Germinal center (tissue), 1 donor: ENCODE data around the gene MYH9.
A peak's percentile ranks its signal among the peaks of the same experiment; 100 is the strongest.

ENCODE experiments used
- DNase-seq: peaks from one replicate; pipeline ENCODE4 v3.0.0; 2012; ENCODE audit warnings: mixed read lengths, low spot score

MYH9 gene

DNA sequence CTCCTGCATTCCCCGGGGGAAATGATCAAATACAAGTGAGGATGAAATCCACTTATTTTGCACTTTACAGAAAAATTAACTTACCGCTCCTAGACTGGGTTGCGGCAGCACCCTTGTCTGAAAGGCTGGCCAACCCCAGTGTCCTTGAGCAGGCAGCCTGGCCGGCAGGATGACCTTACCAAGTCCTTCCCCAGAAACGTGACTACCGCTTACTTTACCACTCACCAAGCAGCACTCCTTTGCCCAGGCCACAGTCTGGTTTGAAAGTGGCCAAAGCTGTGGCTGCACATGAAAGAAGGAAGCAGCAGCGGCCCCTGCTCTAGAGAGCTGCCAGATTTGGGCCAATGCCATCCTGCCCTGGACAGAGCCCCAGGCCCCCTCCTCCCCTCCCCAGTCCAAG lies 20.3 kb downstream of the MYH9 start:
- DNase-seq: no peak

DNA sequence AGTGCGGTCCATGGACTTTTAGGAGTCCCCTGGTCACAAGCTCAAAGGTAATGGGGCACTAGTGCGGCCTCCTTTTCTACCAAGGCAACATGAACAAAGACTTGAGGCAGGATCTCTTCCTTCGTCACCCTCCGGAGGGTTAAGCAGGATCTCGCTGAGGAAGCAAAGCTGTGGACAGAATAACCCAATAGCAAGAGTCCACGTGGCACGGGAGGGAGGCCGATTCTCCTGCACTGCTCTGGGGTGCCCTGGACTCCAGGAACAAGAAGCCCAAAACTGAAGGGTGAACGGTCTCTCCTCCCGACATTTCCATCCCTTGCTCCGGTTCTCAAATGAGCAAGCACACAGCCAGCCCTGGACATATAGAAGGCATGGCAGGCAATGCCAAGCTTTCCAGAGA lies 20.7 kb downstream of the MYH9 start:
- no peak for DNase-seq

DNA sequence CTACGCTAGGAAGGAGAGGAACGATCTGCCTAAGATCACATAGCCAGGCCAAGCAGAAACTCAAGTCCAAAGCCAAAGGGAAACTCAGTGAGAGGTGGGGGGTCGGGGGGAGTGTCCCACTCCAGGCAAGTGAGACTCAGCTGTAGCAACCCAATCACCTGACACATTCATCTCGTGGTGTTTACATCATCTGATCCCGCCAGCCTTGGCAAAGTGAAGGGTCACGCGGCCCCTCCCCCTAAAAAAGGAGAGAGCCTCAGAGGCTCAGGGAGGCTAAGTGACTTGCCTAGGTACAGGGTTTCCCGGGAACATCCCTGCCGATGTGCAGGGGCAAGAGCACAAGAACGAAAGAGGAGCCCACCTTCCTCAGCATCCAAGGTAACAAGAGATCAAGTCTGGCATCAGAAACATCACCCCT lies 21.5 kb downstream of the MYH9 start:
- no peak for DNase-seq

DNA sequence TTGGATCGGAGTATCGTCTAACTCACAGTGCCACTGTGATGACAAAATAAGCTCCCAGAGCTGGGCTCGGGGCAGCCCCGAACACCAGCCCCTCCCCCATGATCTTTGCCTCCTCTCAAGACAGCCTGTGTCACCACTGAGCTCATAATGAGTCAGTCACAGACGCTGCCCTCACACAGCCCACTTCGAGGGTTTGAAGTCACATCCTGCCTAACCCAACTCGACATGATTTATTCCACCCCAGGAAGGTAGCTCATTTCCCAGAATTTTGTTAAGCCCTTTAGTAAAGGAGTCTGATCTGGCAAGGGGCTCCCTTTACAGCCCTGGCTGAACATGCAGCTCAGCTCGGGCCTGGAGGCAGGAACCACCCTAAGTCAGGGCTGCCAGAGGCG lies 22.8 kb downstream of the MYH9 start:
- DNase-seq: no peak

DNA sequence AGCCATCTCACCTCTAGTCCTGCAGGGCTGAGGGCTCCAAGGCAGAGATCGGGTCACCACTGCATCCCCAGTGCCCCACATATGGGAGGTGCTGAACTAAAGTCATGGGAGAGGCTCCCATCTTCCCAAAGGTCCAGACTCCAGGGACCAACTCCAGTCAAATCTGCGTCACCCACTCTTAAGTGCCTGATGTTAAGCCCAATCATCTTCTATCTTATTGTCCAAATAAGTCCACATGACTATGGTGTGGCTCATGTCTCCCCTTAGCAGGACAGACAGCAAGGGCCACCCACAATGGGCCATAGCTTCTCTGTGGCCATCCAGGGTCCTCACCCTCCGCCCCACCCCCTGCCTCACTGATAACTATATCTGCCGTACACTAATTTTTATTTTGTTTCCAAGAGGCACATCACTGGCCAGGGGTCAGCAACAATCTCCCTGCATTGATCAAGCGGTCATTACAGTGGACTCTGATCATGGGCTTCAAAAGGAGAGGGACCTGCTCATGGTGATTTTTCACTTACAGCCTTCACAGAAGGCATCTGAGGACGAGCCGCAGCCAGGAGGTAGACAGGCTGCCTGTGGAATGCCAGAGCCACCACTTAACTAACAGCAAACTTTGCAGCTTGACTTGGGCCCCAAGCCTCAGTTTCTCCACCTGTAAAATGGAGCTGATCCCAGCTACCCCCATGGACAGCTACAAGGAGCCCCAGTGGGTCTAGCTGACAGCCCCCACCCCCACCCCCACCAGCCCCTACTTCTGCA lies 23.3 kb downstream of the MYH9 start:
- no peak for DNase-seq

DNA sequence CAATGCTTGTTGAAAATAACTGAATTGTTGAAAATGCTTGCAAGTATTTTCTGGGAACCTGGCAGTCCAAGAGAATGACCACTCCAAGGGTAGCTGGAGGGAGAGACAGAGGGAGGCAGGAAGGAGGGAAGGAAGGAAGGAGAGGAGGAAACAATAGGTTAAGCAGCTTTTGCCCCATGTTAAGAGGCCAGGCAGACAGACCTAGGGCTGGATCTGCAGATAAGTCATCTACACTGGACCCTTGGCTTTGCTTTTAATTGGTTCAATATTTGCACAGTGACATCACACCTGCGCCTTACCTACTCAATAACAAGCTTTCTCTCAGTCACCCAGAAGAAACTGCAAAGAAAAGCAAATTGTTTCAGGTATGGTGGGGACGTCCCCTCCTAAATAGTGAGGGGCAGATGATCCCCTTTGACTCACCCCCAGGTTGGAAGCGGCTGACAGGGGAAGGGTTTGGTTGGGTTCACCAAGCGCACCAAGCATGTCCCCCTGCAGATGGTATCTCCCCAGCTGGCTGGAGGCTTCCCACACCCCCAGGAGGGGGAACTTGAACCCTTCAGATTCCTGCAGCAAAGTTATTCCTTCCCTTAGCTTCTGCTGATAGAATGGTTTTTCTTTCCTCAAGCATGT lies 24.3 kb downstream of the MYH9 start:
- no peak for DNase-seq

DNA sequence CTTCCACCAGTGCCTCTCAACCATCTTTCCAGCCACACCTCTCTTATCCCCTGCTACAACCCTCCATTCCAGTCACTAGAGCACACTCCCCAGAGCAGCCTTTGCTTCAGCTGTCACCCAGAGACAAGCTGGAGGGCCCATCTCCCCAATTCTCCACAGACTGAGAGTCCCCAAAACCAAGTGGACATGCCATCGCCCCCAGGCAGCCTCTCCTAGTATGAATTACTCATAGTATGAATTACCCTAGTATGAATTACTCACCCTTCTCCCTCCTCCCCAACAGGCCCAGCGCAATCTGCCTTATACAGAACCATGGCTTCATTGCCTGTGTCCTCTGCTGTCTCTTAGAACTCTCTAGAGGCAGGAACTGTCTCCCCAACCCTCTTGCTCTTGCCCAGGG lies 24.8 kb downstream of the MYH9 start:
- DNase-seq: no peak

DNA sequence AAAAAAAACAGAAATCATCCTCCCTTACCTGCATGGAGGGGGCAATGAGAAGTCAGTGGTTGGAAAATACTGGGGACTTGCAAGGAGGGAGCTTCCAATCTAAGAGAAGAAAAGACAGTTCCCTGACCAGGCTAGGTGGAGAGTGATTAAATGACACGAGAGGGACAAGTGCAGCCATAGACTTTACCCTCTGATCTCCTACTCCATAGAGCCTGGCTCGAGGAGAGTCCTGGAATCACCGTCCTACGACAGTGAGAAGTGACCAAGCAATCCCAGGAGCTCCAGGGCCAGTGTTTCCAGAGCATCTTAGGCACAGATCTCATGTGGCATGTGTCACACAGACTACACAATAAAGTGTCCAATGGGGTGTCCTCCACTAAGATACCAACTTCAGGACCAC lies 25.7 kb downstream of the MYH9 start:
- DNase-seq: no peak

DNA sequence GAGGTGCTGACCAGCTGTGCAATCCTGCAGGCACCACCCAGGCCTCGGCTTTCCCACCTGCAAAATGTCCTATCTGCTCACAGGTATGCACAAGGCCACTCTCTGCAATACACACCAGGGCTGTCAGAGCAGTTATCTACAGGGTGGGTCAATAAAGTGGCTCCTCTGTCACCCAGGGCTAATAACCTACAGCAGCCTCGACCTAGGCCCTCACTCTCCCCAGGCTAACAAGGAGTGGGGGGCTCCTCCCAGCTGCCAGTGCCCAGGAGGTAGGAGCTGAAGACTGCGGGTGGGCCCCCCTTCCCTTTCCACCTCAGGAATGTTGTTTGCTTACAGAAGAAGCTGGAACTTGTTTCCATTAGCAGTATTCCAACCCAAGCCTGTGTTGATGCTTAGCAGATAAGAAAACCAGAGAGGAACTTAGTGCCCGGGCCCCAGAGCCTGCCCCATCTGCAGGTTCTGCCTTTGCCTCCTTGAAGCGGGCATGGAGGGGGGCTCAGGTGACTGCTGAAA lies 26.8 kb downstream of the MYH9 start:
- DNase-seq: no peak

DNA sequence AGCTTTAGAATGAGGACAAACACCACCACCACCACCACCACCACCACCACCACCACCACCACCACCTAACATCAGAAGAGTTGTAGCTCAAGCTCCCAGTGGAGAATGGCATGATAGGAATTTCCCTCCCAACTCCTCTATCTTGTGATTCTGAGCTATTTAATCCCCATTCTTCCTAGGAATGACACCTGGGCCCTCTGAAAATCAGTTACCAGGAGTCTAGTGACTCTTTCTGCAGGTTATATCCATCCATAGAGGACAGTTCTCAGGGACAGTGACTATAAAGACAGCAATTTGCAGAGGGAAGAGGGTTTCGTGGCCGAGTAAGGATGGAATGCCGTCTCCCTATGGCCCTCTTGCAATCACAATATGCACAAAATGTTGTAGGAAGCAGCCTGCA lies 27.8 kb downstream of the MYH9 start:
- DNase-seq: no peak

DNA sequence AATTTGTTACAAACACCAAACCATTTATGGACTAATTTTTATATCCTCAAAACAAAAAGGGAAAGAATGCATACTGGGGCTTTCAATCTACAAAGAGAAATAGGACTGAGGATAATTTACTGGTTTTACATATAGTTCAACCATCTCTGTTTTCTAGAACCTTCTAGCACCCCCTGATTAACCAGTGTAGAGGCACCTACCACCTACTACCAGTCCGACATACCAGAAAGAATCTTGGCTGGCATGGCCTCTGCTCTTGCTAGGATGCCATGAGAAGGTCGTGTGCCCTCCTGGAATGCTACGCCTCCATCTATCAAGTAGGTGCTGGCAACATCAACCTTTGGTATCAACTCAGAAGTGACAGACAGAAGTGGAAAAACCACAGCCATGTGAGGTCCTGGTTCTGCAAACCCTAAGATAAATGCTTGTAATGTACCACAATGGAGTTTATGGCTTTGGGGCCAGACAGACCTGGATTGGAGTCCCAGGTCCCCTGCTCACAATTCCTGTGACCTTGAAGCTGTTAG lies 28.2 kb downstream of the MYH9 start:
- DNase-seq: no peak

DNA sequence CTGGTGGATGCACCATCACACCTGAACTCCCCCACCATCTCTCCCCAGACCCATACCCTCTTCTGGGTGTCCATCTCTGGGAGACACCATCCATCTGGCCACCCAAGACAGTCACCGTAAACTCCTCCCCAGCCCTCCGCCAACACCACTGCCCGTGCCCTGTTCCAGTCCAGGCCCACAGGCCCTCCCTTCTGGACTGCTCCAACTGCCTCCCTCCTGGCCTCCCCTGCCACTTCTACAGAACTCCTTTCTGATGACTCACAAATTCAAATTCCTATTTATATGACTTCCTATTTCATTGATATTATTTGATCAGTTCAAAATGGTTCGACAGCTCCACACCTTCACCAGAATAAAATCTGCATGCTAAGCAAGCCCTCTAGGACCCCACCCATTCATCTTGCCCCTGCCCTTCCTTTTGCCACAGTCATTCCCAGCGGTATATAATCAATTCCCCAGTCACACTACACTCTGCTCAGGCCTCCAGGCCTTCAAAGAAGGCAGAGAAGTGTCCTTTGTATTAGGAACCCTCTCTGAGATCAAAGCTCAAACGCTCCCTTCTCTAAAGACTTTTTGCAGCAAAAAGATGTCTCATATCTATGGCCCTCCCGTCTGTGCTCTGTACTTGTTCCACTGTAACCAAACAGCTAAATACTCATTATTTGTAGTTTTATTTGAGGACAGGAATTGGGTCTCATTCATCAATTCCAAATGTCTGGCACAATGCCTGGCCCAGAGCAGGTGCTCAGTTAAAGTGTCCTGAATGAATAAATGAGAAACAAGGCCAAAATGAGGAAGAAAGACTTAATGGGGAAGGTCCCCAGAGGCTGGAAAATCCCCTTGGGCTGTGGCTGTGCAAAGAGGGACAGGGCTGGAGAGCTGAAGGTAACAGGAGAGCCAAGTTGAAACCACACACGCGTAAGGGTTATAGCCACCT lies 29.0 kb downstream of the MYH9 start:
- DNase-seq: peak; percentile 63

DNA sequence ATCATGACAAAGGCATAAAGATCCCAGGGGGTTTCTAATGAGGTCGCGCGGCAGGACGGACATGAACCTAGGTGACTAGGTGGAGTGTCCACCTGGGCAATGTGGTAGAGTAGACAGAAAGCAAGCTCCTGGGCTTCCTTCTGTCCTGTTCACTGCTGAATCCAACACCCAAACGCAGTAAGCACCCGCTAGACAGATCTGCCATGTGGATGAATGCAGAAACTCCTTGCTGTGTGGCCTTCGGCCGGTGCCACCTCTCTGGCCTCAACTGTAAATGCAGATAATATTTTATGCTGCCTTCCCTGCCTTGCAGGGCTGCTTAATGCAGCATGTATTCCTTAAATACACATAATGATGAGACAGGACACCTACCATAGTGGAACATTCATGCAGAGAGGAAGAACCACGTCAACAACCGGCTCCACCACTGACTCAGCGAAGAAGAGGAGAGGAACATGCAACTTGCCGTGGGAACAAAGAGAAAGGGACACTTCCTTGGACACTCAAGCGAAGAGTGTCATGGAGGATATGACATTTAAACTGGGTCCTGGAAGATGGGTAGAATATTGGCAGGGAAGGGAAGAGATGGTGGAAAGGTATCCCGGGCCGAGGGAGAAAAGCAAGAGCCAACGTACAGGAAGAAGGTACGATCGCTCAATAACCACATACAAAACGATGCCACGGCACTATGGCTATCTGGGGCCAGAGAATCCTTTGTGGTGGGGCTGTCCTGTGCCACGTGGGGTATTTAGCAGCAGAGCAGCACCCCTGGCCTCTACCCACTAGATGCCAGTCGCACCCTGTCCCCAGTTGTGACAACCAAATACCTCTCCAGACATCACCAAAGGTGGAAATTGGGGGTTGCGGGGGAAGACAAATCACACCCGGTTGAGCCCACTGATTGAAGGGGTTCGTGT lies 30.8 kb downstream of the MYH9 start:
- DNase-seq: no peak

DNA sequence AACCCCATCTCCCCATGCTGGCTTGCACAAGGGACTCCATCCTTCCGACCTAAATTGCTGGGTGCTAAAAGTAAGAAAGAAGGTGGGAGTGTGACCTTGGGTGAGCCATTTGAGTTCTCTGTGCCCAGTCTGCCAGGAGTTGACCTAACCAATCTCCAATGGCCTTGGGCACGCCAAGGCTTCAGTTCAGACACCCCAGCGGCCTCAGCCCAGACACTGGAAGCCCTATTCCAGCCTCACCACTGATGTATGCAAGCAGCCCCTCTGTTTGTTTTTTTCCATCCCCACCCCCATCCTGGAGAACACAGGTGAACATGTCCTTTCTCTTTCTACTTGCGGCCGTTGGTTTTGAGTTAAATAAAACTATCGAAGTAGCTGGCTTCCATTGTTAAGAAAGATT lies 31.9 kb downstream of the MYH9 start:
- no peak for DNase-seq

DNA sequence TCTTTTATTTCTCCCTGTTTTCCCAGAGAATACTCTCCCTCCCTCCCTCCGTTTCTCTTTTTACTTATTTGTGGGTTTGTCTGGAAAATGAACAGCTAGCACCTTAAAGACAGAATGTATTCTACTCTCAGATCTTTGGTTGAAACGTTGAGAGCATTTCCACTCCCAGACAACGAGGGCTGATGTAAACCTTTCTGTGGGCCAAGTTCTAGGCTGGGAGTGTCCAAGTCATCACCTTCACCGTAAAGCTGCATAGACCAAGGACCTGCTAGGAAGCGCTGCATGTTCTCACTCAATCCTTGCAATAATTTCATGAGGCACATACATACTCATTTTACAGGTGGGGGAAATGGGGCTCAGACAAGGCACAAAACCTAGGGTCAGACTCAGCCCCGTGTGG lies 32.4 kb downstream of the MYH9 start:
- DNase-seq: no peak

DNA sequence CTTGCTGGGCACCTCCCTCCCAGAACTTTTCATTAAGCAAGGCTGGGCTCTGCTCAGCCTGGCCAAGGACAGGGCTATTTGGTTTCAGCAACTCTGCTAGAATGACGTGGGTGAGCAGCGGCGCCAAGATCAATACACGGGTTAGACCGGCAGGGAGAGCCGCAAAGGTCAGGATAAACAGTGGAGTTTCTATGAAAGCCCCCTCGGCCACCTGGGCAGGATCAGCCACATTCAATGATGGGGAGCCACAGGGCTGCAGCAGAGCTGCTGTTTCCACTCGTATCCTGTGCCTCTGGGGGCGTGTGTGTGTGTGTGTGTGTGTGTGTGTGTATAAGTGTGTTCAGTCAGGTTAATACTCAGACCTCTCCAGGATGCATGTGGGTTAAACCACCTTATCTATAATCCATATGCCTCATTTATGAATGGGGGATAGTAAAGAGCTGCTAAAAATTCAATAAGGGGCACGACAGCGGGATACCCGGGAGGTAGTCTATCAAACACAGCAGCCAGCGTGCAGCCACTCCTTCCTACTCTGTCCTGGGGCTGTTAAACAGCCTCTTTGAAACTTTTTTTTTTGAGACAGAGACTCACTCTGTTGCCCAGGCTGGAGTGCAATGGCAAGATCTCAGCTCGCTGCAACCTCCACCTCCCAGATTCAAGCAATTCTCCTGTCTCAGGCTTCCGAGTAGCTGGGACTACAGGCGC lies 34.8 kb downstream of the MYH9 start:
- DNase-seq: no peak

DNA sequence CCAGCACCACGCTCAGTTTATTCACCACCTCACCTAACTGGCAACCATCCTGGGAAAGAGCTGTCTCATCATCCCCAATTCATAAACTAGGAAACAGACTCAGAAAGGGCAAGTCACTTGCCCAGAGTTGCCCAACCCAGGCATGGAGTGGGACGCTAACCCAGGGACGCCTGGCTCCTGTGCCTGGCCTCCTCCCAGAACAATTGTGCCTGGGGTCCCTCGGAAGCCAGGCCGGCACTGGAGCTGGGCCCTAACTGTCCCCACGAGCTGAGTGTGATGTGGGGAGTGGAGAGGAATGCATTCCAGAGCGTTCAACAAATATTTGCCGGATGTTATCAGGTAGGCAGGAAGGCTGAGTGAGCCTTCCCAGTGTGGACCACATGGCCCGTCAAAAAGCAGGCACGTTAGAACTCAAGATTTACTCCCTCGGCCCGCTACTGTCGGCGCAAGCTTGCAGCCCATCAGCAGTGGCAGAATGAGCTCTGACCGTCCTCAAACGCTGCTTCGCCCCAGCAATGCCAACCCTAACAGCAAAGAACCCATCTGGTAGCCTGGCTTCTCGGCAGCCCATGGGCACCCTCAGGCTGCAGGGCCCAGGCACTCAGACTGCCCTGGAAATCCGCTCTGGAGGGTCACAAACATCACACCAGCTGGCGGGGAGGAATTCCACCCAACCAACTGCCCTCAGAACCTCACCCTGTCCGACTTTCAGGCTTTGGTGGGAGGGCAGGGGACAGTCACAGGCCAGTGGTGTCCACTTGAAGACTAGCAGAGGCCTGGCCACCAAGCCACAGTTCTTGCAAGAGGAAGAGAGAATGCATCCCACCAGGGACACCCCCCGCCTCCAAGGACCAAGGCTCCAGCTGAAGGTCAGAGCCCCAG lies 35.6 kb downstream of the MYH9 start:
- DNase-seq: no peak

DNA sequence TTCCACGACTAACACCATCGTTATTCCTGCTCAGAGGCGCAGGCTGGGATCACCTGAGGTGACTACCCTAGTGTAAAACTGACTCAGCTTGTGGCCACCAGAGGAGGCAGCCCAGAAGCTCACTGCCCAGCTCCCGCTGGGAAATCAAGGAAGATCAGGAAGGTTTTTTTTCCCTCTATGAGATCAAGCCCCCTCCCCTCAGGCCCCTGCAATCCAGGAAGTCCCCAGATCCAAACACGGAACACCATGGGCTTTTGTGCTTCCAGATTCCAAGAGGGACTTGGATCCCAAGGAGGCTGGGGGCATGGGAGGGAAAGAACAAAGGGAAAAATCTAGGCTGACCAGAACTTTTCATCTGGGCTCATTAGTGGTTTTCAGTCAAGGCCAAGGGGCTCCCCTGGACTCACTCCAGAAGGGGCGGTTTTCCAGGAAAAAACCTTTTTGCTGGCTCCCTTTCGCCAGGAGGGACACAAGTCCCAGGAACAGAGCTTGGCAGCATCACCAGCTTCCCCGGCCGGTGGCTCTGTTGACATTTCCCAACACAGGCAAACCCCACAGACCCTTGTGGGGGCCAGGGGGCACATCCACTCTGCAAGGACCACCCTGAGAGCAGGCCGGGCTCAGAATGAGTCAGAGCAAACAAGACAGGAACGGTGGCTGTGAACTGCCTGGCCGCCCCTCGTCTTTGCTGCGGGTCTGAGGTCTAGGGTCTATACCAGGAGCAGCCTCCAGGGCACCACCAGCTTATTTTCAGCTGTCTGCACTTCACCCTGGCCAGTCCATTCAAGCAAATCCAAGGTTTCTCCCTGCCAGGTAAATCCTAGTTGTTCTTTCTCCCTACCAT lies 36.8 kb downstream of the MYH9 start:
- no peak for DNase-seq

DNA sequence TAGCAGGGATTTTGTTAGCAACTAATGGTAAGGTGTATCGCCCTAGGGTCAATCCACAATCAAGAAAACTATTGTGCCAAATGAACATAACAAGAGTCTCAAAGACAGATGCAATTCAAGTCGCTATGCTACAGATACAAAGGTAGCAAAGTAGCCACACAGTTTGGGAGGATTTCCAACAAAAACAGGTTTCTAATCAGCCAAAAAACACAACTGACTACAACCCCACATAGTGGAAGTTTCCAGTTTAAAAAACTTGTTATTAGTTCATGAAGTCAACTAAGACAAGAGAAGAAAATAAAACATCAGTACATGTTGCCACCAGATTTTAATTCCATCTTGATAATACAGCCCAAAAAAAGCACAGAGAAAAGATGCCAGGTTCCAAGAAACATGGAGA lies 38.0 kb downstream of the MYH9 start:
- DNase-seq: no peak
